Caki2 (cell line): Measurements from ENCODE around the gene ATXN7L1. TPM values are rescaled to one million over a fixed set of nuclear protein-coding genes. Genes with fewer than 3 reads are reported as not detected.
"Not testable (repeated sequence)": the region's sequence is repeated elsewhere in the genome, so short reads cannot be mapped to it uniquely, and the experiment has no call there.

Experiments used
- DNase-seq: peaks from one replicate; pipeline ENCODE4 v3.0.0-alpha.2; 2015; ENCODE audit warnings: low read depth
- in situ Hi-C: cut with HindIII; loops from 2 replicates; pipeline ENCODE4 v1.10.0; 2016; ENCODE audit warnings: low sequenced_read_pairs, low pct_unique_long_range_greater_than_20kb, mixed read lengths
- total RNA-seq: library from RNA; depleted of rRNA; stranded (reverse); fragments of >200 nt; shearing (Covaris generic); gene quantifications from 2 replicates; pipeline ENCODE4 v1.2.3, GENCODE V29; 2014; ENCODE audit warnings: low replicate concordance

Gene ATXN7L1
- total RNA-seq, 1 experiment from 2014 or later = 1.5 TPM

DNA sequence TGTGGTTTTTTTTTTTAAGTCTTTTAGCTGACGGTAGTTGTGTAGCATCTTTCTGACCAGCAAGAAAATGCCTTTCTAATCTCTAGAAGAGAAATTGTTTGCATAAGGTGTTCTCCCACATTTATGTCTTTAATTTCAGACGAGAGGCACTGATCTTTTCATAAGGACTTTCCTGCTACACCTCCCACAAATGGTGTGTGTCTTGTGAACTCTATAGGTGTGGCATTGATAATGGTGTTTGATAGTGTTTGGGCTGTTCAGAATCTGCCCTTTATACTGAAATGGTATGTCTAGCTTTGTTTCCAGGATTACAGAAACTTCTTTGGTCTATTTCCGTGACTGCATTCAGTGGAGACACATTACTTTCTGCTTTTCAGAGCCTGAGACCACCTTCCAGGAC is 21.6 kb upstream of the ATXN7L1 start:
- in situ Hi-C loops = no loop called here
- DNase-seq = no peak

- no peak for DNase-seq
- in situ Hi-C loops = no loop called here
Measured at GRCh38 chr7:105896407-105896911, 20.1 kb upstream of the ATXN7L1 start.

- in situ Hi-C loops = no loop called here
Measured at GRCh38 chr7:105894131-105894530, 17.7 kb upstream of the ATXN7L1 start.

GRCh38 chr7:105892387-105892786 is 16.0 kb upstream of the ATXN7L1 start:
- in situ Hi-C loops = no loop called here
- DNase-seq = no peak

More at GRCh38 chr7:105894131-105894530, 17.7 kb upstream of the ATXN7L1 start:
- DNase-seq = no peak

- in situ Hi-C loops = no loop called here
- no peak for DNase-seq
Measured at GRCh38 chr7:105890290-105890997, 14.0 kb upstream of the ATXN7L1 start.

DNA sequence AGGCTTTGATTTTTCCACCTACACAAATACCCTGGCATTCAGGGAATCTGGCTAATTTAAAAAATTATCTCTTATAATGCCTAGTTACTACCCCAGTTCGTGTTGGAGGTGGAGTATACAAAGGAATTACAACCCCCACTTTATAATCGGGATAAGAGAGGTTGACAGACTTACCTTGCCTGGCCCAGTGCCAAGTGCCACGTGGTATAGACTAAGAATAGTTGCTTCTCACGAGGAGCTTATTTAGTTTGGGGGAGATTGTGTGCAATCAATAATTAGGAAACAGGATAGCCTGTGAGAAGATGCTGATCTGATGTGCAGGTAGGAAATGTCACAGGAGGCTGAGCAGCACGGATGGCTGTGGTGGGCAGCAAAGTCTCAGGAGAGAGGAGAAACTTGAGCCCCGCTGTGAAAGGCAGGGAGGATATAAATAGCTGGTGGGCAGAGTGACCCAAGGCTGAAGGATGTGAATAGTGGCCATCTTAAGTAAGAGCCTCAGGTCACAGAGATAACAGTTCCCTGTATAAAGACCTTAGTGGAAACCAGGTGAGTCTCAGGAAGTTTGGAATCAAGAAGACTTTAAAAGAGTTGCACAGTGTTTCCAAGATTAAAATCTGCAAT is 11.3 kb upstream of the ATXN7L1 start:
- in situ Hi-C loops = no loop called here

DNA sequence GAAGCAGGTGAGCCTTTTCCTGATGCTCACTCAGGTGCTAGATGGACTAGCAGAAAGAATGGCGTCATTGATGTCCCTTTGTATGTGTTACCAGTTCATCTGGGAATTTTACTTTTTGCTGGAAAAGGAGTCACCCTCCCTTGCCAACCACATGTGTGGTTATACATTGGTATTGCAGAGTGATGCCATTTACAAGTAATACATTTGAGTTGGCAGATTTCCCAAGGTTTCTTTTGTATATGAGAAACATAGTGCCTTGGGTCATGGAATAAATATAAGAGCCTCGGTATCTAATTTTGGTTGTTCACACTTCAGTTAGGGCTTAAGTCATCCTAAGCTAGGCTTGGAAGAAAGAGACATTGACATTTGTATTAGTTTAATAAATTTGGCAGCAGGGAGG is 10.4 kb upstream of the ATXN7L1 start:
- in situ Hi-C loops = no loop called here

More for the DNA sequence above, 11.3 kb upstream of the ATXN7L1 start:
- DNase-seq = no peak

DNA sequence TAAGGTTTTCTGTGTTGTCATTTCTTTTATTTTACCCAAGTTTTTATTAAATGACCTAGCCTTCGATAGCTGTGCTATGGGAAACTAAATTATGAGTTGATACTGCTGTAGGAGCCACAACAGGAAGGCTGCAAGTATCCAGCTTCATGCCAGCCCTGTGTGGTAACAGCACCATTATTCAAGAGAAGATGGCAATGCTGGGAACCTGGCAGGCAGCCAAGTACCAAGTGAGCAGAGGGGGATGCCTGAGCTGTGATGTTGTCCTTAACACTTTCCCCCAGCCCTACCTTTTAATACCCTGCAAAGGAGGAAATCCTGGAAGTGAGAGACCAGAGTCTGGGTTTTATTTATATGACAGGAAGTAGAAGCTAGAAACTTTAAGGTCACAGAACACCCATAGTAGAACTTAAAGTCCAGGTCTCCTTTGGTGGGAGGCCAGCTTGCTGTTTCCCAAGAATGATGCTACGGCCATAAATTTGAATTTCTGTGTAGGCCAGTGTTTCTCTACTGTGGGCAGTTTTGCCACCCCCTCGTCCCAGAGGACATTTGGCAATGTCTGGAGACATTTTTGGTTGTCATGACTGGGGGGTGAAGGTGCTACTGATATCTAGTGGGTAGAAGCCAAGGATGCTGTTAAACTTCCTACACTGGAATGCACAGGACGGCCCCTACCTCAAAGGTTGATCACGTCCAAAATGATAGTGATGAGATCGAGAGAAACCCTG is 9.2 kb upstream of the ATXN7L1 start:
- in situ Hi-C loops = no loop called here
- DNase-seq = no peak

More for the DNA sequence above, 10.4 kb upstream of the ATXN7L1 start:
- DNase-seq = no peak

DNA sequence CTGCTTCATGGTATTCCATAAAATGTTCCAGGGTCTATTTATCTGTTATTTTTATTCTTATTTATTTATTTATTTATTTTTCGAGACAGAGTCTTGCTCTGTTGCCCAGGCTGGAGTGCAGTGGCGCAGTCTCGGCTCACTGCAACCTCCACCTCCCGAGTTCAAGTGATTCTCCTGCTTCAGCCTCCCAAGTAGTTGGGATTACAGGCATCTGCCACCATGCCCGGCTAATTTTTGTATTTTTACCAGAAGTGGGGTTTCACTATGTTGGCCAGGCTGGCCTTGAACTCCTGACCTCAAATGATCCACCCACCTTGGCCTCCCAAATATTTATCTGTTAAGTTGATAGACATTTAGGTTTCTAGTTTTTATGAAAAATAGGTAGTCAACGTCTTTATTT is 6.8 kb upstream of the ATXN7L1 start:
- in situ Hi-C loops, DNase-seq: not testable (repeated sequence)

DNA sequence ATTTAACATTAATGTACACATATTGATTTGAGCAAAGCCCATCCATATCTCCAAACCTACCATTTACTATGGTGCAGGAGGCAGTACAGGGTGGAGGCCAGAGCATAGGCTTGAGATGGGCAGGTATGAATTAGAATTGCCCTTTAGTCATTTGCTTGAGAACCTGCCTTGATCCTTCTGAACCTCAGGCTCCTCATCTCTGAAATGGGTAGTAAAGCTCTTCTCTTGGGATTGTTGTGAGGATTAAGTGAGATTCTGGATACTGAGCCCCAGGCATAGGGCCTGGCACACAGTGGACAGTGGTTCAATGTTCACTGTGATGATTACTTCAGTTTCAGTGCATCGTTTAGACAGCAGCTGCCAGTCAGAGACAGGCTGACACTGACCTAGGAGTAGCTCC is 5.0 kb upstream of the ATXN7L1 start:
- in situ Hi-C loops = no loop called here
- no peak for DNase-seq

GRCh38 chr7:105880571-105881330 is 4.4 kb upstream of the ATXN7L1 start:
- no peak for DNase-seq
- in situ Hi-C loops = no loop called here

DNA sequence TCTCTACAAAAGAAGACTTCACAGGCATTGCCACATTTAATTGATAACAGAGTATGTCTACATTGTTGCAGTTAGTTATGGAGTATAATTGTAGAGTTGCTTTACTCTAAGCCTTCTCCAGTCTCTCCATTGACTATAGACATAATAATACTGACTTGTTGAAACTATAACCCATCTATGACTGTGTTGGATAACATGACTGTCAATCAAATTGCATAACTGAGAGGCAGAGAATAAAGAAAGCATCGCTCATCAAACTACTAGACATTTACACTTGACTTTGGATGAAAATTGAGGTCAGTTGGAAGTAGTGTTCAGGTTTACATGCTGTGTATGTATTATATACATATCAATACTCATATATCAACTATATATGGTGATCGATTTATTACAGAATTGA is 3.4 kb upstream of the ATXN7L1 start:
- DNase-seq = no peak
- in situ Hi-C loops = no loop called here

DNA sequence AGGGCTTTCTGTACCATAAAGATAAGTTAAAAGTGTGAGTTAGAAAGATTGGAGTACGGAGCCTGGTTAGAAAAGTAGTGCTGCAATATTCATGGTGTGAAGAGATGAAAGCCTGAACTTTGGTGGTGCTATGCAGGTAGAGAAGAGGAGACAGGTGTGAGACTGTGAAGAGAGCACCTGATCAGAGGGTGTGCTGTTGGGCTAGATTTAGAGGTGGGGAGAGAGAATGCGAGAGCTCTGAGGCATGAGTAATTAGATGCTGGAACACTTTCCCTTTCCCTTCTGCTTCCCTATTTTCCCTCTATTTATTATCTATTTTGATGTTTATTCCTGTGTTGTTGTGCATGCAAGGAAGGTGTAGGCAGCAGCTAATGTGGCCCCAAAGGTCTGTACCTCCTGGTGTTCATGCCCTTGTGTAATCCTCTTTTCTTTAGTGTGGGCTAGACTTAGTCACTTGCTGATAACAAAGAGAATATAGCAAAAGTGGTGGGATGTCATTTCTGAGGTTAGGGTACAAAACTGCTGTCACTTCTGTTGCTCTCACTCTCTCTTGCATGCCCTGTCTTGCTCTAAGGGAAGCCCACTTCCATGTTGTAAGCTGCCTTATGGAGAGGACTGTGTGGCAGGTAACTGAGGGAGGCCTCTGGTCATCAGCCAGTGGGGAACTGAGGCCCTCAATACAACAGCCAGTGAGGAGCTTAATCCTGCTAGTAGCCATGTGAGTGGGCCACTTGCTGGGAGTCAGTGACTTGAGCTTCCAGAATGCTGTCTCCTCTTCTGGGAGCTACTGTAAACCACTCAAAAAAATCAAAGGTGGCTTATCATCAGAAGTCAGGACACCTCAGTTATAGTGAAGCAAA is 2.6 kb upstream of the ATXN7L1 start:
- in situ Hi-C loops = no loop called here
- DNase-seq = no peak

- DNase-seq = no peak
- in situ Hi-C loops = no loop called here
Measured at GRCh38 chr7:105877736-105878135, 1.3 kb upstream of the ATXN7L1 start.

DNA sequence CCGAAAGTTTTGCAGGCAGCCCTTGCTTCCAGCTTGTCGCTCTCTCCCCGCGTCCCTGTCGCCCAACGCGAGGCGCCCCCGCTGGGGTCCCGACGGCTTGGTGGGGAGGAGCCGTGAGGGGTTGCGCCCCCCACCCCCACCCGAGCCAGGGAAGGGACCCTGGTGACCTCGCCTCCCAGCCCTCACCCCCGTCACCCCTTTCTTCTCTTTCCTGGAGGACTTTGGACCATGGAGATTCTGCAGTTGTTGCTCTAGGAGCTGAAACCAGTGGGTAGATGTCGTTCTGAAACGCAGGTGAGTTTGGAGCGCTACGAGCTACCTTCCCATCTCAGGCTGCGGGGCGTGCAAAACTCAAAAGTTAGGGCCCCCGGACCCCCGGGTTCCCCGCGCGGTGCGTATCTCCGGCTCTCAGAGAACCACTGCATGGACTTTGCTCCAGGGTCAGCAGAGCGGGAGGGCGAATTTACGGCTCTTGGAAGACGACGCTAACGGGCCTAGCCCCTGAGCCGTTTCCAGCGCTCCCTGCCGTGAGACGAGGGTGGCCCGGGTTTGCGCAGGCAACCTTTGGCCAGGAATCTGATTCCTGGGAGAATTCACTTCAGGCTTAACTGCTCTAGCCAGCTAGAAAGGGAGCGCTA is 684 bp upstream of the ATXN7L1 start:
- peak; percentile 26 for DNase-seq
- in situ Hi-C loops = no loop called here

- in situ Hi-C loops = no loop called here
Measured at GRCh38 chr7:105875505-105875904, 894 bp downstream of the ATXN7L1 start.

DNA sequence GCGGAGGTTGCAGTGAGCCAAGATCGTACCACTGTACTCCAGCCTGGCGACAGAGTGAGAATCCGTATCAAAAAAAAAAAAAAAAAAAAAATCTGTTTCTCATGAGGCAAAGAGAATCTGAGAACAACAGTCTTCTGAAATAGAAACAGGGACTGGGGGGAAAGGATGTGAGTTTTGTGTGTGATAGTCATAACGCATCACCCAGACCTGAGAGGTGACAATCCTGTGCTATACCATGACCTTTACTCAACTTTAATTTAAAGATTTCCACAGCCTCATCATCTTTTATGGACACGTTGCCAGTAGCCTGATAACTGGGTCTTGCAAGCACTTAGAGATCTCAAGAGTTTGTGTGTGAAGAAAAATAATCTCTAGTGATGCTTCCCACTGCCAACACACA is 2.3 kb downstream of the ATXN7L1 start:
- no peak for DNase-seq
- in situ Hi-C loops = no loop called here

More at GRCh38 chr7:105875505-105875904, 894 bp downstream of the ATXN7L1 start:
- no peak for DNase-seq
